Choroid plexus epithelial cell (primary cell): ENCODE measurements around the gene DOLK.

Source experiments
- DNase-seq: peaks from one replicate; pipeline ENCODE4 v3.0.0-alpha.2; 2010; ENCODE audit warnings: low read depth
- H3K4me3 ChIP-seq: 2 replicates; pipeline ENCODE4 v1.5.1; 2011; ENCODE audit warnings: low read depth, mild to moderate bottlenecking, control low read depth, low read length, moderate library complexity
- CTCF ChIP-seq: conservative IDR thresholded peaks from 2 replicates; pipeline ENCODE4 v1.5.1; 2011; ENCODE audit warnings: low read depth, mild to moderate bottlenecking, control low read depth, inconsistent platforms, low read length, moderate library complexity

Gene DOLK

DNA sequence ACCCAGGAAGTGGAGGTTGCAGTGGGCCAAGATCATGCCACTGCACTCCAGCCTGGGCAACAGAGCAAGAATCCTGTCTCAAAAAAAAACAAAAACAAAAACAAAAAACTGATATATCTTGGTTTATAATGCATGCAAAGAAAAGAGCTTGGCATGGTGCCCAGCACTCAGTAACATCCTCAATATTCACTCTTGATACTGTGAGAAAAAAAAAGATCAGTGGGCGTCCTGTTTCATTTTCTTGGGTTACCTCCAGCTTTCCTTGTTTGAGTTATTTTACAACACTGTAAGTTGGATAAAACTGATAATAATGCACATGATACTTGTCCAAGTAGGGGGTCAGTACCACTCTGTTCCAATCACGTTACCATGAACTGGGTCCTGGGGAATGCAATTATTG, 18.8 kb downstream of the DOLK start:
- DNase-seq: peak; percentile 59
- no peak overlapping the region for H3K4me3 ChIP-seq
- TF ChIP-seq CTCF: no peak

GRCh38 chr9:128927731-128928411, 19.5 kb downstream of the DOLK start:
- no peak overlapping the region for H3K4me3 ChIP-seq
- peak; percentile 94 for TF ChIP-seq CTCF
- peak; percentile 58 for DNase-seq

DNA sequence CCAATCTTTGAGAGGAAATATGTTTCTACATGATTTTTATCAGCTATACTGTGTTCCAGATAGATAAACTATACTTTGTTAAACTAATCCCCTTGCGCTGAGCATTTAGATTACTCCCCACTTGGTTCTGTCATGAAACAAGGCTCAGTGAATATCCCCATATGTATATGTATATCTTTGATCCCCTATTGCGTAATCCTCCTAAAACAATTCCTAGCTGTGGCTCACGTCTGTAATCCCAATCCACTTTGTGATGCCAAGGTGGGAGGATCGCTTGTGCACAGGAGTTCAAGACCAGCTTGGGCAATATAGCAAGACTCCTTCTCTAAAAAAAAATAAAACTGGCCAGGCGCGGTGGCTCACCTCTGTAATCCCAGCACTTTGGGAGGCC, 23.9 kb downstream of the DOLK start:
- no peak overlapping the region for H3K4me3 ChIP-seq
- DNase-seq: no peak
- no peak for TF ChIP-seq CTCF

GRCh38 chr9:128921881-128922763, 25.3 kb downstream of the DOLK start:
- peak; percentile 28 for TF ChIP-seq CTCF
- DNase-seq: peak; percentile 74
- peak overlapping the region; percentile 64 for H3K4me3 ChIP-seq

- no peak for TF ChIP-seq CTCF
- peak within 1 kb of the TSS; percentile 64 for H3K4me3 ChIP-seq
- peak; percentile 20 for DNase-seq
These were observed 26.9 kb downstream of the DOLK start, which contains the start of gene PHYHD1 for GRCh38 chr9:128920381-128921058. PHYHD1 (plus strand) TSS chr9:128920982; CDS start chr9:128922324, 1,342 bp downstream.

DNA sequence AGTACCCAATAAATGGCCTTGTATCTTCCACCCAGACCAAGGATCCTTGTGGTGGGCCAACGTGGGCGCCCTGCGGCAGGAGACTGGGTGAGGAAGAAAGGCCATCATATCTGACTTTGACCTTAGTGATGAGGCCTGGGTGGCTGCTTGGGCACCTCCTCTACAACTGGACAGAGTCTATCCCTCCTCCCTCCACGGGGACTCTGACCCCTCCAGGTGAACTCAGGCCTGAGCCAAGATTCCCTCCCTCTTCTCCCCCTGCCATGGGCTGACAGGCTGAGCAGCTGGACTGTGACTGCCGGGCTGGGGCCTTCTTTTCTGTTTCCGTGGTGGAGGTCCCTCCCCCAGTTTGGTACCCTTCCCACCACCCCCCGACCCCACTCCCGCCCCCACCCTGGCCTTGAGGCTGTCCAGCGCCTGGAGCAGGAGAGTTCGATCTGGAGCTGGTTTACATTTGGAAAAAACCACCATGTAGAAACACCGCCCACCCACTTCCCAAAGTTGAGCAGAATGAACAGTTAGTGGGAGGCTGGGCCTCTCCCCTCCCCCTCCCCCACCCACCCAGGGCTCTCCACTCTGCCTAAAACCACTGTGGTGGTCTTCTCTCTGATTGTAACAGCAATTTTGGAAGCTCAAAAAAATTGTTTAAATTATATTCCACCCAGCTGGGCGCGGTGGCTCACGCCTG, 27.9 kb downstream of the DOLK start:
- no peak for DNase-seq
- no peak overlapping the region for H3K4me3 ChIP-seq
- no peak for TF ChIP-seq CTCF
